Measurements from ENCODE around the gene ZBTB7A. TPM values are rescaled to one million over a fixed set of nuclear protein-coding genes. Genes with fewer than 3 reads are reported as not detected.

The ZBTB7A gene
- total and polyA plus RNA-seq, 10 of the 15 experiments (the other 5 are each of a cell fraction or from before 2014, with no cell fraction given), result 0.26 to 42.4 (median 4.5) TPM

- ATAC-seq, result no peak
- intact Hi-C loops (cut with micrococcal nuclease; ENCODE audit: unreplicated experiment) (no loop called here), in situ Hi-C loops (cut with MboI) (no loop called here)
- no peak for FAIRE-seq
- CTCF ChIA-PET, result interaction anchor here (0.6 kb wide), 1 partner anchor 988 kb away, joined by 4 read pairs; no protein-coding TSS in a partner anchor
- no peaks in the 10 kb centered on the region for H3K27me3 ChIP-seq (replicated peaks in 1 of 2; ENCODE audit: control insufficient read depth in 2 of 2, insufficient read depth in 2 of 2, low read length in 1 of 2)
- POLR2A ChIA-PET, result interaction anchor here (0.6 kb wide), 1 partner anchor 14 kb away, joined by 4 read pairs; no protein-coding TSS in a partner anchor
- H2AFZ ChIP-seq (ENCODE audit: control insufficient read depth, low read depth, low read length), result no peak overlapping the region
- H3K27ac ChIP-seq (ENCODE audit: control insufficient read depth, insufficient read depth), result no peak overlapping the region
- H3K4me2 ChIP-seq (ENCODE audit: control insufficient read depth, insufficient read depth), result no peak overlapping the region
- H3K9me3 ChIP-seq (replicated peaks; ENCODE audit: control insufficient read depth, insufficient read depth, low read length), result no peaks in the 10 kb centered on the region; the same call in 2 of the 3 replicates
- no TSS peak for BruUV-seq (replicated peaks)
- 94% methylated on average over 5 of the region's 11 CpGs for WGBS (ENCODE audit: insufficient coverage, insufficient replicate concordance, low lambda C conversion rate, missing lambda C conversion rate)
- no peaks in the 10 kb centered on the region for H3K4me1 ChIP-seq (ENCODE audit: control insufficient read depth, insufficient read depth, low read length)
- RAD21 ChIA-PET (ENCODE audit: unreplicated experiment), result no interaction called here
- H3K4me3 ChIP-seq, result no peak overlapping the region
- no peak for DNase-seq (ENCODE audit: low read depth, low spot score)
- H3K36me3 ChIP-seq (ENCODE audit: control insufficient read depth in 2 of 2, insufficient read depth in 2 of 2, low read length in 1 of 2), result peaks cover 4 to 13% of the 10 kb centered on the region in 2 experiments; a peak in 3 of 4 replicates
- SMC1A ChIA-PET (ENCODE audit: uncharacterized antibody, unreplicated experiment), result no interaction called here
- H3K9ac ChIP-seq (ENCODE audit: control insufficient read depth, insufficient read depth, low read length), result no peak overlapping the region
- no peak for TF ChIP-seq SMAD5 (IDR thresholded peaks at IDR 0.05; ENCODE audit: low read depth)
- TF ChIP-seq MTA2 (IDR thresholded peaks at IDR 0.05; ENCODE audit: low read depth), result no peak
- no peak for TF ChIP-seq ZNF217 (IDR thresholded peaks at IDR 0.05)
- H4K20me1 ChIP-seq (ENCODE audit: control insufficient read depth, insufficient read depth), result no peaks in the 10 kb centered on the region
- H3K79me2 ChIP-seq (ENCODE audit: control insufficient read depth, insufficient read depth, low read length), result peaks cover 2% of the 10 kb centered on the region; the same call in 1 of the 2 replicates
Observed at GRCh38 chr19:4043401-4043800, 23.3 kb downstream of the ZBTB7A start.

DNA sequence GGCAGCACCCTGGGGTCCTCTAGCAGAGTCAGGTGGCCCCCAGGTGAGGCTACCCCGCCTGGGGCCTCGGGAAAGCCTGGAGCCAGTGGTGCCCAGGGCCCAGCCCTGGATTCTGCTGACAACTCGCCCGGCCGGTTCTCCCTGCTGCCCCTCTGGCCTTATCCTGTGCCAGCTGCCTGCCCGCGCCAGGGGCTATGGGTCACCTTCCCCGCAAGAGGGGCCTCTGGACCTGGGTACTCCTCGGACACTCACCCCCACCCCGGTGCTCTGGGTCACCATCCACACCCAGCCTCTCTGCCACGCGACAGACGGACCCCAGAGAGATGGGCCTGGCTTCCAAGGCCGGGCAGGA, 24.0 kb downstream of the ZBTB7A start:
- BruUV-seq (replicated peaks), result no TSS peak
- Histone ChIP-seq H3K79me2 (ENCODE audit: control insufficient read depth, insufficient read depth, low read length) (no peaks in the 10 kb centered on the region), H3K4me1 (ENCODE audit: control insufficient read depth, insufficient read depth, low read length) (no peaks in the 10 kb centered on the region), H3K9me3 (replicated peaks; ENCODE audit: control insufficient read depth, insufficient read depth, low read length) (no peaks in the 10 kb centered on the region; the same call in 2 of the 3 replicates), H3K9ac (ENCODE audit: control insufficient read depth, insufficient read depth, low read length) (no peak overlapping the region), H3K27me3 (replicated peaks in 1 of 2; ENCODE audit: control insufficient read depth in 2 of 2, insufficient read depth in 2 of 2, low read length in 1 of 2) (no peaks in the 10 kb centered on the region), H3K36me3 (ENCODE audit: control insufficient read depth in 2 of 2, insufficient read depth in 2 of 2, low read length in 1 of 2) (peaks cover 4 to 8% of the 10 kb centered on the region in 2 experiments; a peak in 3 of 4 replicates), H3K4me3 (no peak overlapping the region), H4K20me1 (ENCODE audit: control insufficient read depth, insufficient read depth) (no peaks in the 10 kb centered on the region), H3K4me2 (ENCODE audit: control insufficient read depth, insufficient read depth) (no peak overlapping the region), H2AFZ (ENCODE audit: control insufficient read depth, low read depth, low read length) (no peak overlapping the region), H3K27ac (ENCODE audit: control insufficient read depth, insufficient read depth) (no peak overlapping the region)
- in situ Hi-C loops (cut with MboI) (no loop called here), intact Hi-C loops (cut with micrococcal nuclease; ENCODE audit: unreplicated experiment) (no loop called here)
- no peak for FAIRE-seq
- ChIA-PET SMC1A (ENCODE audit: uncharacterized antibody, unreplicated experiment) (no interaction called here), CTCF (interaction anchor here (0.6 kb wide), 1 partner anchor 988 kb away, joined by 4 read pairs; no protein-coding TSS in a partner anchor), POLR2A (no interaction called here), RAD21 (ENCODE audit: unreplicated experiment) (no interaction called here)
- DNase-seq (ENCODE audit: low read depth, low spot score), result no peak
- 88% methylated on average over 14 of the region's 14 CpGs for WGBS (ENCODE audit: insufficient coverage, insufficient replicate concordance, low lambda C conversion rate, missing lambda C conversion rate)
- TF ChIP-seq STAT3 (IDR thresholded peaks at IDR 0.05; ENCODE audit: low read depth, low read length) (no peak), TAF1 (IDR thresholded peaks at IDR 0.05; ENCODE audit: borderline replicate concordance, low read depth, low read length) (no peak), SIN3A (IDR thresholded peaks at IDR 0.05; ENCODE audit: low read depth, low read length) (no peak), HDAC2 (IDR thresholded peaks at IDR 0.05) (no peak)
- ATAC-seq, result no peak; the same call in 1 of the 3 replicates

Measured in GM12878 (cell line).